DMS153 treated with DMSO at 0.1 percent for 48 hours (cell line): ENCODE measurements around the gene SLC39A5.
"Not testable (repeated sequence)": the region's sequence is repeated elsewhere in the genome, so short reads cannot be mapped to it uniquely, and the experiment has no call there.

ENCODE experiments used
- DNase-seq: peaks from one replicate; lab custom pipeline; 2025; ENCODE audit not compliant: unreplicated experiment; lab: John Stamatoyannopoulos, UW

SLC39A5 gene, protein sequence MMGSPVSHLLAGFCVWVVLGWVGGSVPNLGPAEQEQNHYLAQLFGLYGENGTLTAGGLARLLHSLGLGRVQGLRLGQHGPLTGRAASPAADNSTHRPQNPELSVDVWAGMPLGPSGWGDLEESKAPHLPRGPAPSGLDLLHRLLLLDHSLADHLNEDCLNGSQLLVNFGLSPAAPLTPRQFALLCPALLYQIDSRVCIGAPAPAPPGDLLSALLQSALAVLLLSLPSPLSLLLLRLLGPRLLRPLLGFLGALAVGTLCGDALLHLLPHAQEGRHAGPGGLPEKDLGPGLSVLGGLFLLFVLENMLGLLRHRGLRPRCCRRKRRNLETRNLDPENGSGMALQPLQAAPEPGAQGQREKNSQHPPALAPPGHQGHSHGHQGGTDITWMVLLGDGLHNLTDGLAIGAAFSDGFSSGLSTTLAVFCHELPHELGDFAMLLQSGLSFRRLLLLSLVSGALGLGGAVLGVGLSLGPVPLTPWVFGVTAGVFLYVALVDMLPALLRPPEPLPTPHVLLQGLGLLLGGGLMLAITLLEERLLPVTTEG

DNA sequence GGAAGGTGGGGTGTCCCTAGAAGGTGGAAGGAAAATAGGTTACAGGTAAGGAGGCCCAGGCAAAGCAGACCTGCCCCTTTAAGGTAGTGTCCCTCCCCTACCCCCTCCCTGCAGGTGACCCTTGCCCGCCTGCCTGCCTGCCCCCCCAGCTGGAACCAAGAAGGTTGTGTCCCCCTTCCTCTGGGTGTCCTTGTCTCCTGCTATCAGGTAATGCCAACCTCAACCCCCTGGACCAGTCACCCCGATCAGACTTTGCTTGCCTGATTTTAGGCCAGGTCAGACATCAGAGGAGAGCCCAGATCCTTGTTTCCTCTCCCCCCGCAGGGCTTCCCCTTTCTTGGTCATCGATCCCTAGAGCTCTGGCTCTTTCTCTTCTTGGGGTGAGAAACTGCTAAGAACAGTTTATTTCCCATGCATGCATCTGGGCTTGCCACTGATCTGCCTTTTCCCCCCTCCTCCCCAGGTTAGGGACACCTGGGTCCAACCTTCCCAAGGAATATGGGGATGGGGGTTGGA is at the start of gene SLC39A5:
SLC39A5 (plus strand) TSS at position 136 of the 516 bp plus-strand sequence. CDS start 1,224 bp downstream, outside the sequence.
- DNase-seq: no peak

- DNase-seq: no peak
Measured at GRCh38 chr12:56186957-56187356, 42.9 kb upstream of the SLC39A5 start.

DNA sequence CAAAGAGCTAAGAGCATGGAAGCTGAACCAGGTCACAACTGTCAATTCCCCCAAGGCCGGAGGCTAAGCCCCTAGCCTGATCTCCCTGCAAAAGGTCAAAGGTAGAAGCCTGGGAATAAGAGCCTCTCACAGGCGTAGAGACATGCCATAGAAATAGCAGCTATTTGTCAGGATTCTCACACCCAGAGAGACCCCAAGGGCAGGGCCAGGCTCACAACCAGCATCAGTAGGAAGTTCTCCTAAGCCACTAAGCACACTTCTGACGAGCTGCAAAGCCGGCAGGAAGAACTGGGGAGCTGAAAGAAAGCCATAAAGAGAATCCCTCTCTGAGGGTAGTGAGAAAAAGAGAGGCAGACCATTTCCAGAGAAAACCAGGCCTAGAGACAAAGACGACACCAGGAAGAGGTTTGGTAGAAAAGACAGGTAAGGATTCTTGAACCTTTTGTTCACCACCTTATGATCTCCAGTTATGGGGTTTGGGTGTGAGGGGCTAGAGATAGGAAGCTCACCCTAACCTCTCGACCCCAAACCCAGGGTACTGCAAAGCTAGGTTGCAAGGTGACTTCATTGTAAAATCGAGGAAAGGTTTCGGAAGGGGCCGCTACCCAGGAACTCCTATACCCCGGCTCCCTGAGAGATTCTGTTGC is 41.6 kb upstream of the SLC39A5 start:
- DNase-seq: no peak

DNA sequence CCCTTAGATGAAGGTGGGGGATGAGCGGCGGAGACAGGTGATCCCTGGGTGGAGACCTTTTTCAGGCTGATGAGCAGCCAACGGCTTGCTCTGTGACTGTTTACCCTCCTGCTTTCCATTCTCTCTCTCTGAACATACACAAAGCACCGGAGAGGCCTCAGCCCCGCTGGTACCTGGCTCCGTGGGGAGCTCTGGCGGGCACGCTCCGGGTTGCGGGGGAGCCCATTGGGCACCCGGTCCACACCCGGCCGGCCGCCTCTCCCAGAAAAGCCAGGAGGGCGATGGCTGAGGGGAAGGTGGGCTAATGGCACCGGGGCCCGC is 41.1 kb upstream of the SLC39A5 start:
- peak; percentile 5 for DNase-seq

- DNase-seq: peak; percentile 78
Measured at GRCh38 chr12:56189099-56189917, 40.5 kb upstream of the SLC39A5 start, which contains the start of gene SMARCC2. TSS of gene SMARCC2 (minus strand) at chr12:56189483. CDS start at chr12:56189461, 22 bp downstream.

GRCh38 chr12:56189918-56190694 is 39.7 kb upstream of the SLC39A5 start:
- peak; percentile 72 for DNase-seq

- DNase-seq: no peak
Measured at GRCh38 chr12:56190695-56191155, 39.1 kb upstream of the SLC39A5 start.

DNA sequence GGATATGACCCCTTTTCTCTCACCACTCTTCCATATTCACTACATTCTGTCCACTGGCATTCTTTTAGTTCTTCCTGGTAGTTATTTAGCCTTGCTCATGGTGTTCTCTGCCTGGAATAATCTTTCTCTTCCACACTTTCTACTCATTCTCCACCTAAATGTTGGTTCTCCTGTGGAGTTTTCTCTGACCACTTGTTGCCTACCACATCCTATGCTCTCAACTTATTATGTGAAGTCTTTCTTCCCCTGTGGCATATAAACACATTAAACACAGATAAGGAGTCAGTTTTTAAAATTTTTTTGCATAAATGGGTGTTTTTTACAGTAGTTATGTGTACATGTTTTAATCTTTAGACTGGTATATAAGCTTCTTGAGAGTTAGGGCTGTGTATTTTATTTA is 37.3 kb upstream of the SLC39A5 start:
- no peak for DNase-seq

DNA sequence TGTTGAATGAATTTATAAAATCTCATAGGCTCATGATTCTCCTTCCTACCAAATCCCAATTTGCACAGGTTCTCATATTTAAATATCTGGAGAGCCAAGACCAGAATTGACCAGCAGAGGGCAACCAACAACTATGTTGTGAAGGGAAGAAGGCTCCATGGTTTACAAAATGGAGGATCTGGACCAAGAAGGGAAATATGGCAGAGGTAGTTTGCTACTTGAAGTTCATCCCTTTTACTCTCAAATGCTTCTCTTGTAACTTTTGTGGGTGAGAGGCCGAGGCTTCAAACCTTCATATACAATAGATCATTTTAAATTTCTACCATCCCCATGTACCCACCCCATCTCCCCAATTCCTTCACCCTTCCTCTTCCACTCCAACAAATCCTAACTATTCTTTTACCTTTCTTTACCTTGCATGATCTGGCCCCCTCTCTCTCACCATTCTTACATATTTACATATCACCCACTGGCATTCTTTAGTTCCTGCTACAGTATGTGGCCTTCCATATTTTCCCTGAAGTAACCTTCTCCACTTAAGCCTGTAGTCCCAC is 36.7 kb upstream of the SLC39A5 start:
- peak; percentile 71 for DNase-seq

DNA sequence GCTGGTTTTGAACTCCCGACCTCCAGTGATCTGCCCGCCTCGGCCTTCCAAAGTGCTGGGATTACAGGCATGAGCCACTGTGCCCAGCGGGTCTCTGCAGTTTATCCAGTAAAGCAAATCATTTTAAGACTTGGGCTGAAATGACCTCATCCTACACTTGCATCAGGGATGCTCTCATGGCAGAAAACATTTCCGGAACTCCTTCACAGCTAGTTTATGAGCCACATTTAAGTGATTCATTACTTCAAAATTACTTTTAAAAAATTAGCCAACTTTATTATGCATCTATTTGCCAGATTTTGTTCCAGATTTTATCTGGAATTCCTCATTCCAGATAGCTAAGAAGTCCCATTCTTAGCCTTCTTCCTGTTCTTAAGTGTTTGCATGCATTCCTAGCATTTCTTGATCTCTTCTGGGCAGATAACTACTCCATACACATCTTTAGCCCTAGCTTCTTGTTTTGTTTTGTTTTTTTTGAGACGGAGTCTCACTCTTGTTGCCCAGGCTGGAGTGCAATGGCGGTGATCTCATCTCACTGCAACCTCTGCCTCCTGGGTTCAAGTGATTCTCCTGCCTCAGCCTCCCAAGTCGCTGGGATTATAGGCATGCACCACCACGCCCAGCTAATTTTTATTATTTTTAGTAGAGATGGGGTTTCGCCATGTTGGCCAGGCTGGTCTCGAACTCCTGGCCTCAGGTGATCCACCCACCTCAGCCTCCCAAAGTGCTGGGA is 32.9 kb upstream of the SLC39A5 start:
- not testable (repeated sequence) for DNase-seq

DNA sequence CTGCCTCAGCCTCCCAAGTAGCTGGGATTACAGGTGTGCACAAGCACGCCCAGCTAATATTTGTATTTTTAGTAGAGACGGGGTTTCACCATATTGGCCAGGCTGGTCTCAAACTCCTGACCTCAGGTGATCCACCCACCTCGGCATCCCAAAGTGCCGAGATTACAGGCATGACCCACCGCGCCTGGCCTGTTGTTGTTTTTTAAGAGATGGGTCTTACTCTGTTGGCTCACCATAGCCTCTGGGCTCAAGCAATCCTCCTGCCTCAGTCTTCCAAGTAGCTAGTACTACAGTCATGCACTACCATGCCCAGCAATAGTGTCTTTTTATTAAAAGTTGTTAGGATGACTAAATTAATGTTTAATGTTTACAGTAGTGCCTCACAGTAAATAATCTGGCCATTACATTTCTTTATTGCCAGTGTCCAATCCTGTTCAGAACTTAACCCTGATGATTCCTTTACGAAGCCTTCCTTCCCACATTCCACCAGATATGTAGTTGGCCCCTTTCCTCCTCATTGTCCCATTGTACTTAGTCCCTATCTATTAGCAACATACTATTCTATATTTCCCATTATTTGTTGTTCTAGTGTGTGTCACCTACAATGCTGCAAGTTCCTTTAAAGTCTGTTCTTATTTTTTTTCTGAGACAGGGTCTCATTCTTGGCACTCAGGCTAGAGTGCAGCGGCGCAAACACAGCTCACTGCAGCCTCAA is 31.8 kb upstream of the SLC39A5 start:
- no peak for DNase-seq

- DNase-seq: no peak
Measured at GRCh38 chr12:56198836-56199235, 31.0 kb upstream of the SLC39A5 start.

- DNase-seq: no peak
Measured at GRCh38 chr12:56202366-56202765, 27.5 kb upstream of the SLC39A5 start.

GRCh38 chr12:56202838-56203237 is 27.0 kb upstream of the SLC39A5 start:
- no peak for DNase-seq

DNA sequence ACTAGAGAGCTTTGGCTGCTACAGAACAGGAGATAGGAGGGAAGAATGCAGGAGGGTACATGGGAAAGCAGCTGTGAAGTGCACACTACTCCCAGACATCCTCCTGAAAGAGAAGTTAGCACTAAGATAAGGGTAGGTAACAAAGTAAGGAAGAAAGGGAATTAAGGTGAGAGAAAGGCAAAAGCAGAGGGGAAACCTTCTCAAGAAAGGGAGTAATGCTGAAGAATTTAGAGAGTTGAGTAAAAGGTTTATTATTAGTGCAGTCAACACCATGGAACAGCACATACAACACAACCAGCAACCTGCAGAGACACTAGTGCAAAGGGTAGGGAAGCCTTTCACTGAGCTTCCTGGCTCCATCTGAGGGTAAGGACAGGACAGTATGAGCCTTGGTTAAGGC is 25.6 kb upstream of the SLC39A5 start:
- no peak for DNase-seq

GRCh38 chr12:56205445-56205844 is 24.4 kb upstream of the SLC39A5 start:
- no peak for DNase-seq

GRCh38 chr12:56206452-56207166 is 23.2 kb upstream of the SLC39A5 start:
- no peak for DNase-seq

DNA sequence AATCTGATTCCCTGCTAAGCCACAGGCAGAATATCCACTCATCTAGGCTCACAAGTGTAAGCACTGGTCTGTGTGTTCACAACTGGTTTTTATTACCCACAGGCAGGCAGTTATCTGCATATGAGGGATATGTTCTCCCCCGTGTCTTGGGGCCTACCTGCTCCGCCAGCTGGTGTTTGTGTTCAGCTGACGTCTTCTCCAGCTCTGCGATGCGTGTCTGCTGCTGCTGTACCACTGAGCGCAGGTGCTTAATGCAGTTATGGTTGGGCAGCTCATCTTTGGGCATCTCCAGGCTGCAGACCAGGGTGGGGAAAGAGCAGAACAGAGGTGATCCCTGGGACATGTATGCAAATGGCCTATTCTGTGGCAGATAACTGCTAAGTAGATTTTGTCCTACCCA is 21.8 kb upstream of the SLC39A5 start:
- no peak for DNase-seq
